Caki2 (cell line): Measurements from ENCODE around the gene ARMC9. TPM values are rescaled to one million over a fixed set of nuclear protein-coding genes. Genes with fewer than 3 reads are reported as not detected.
"Not testable (repeated sequence)": the region's sequence is repeated elsewhere in the genome, so short reads cannot be mapped to it uniquely, and the experiment has no call there.

ENCODE experiments used
- DNase-seq: peaks from one replicate; pipeline ENCODE4 v3.0.0-alpha.2; 2015; ENCODE audit warnings: low read depth
- in situ Hi-C: cut with HindIII; loops from 2 replicates; pipeline ENCODE4 v1.10.0; 2016; ENCODE audit warnings: low sequenced_read_pairs, low pct_unique_long_range_greater_than_20kb, mixed read lengths
- total RNA-seq: library from RNA; depleted of rRNA; stranded (reverse); fragments of >200 nt; shearing (Covaris generic); gene quantifications from 2 replicates; pipeline ENCODE4 v1.2.3, GENCODE V29; 2014; ENCODE audit warnings: low replicate concordance

The ARMC9 gene
- total RNA-seq, 1 experiment from 2014 or later = 39.8 TPM

GRCh38 chr2:231342061-231342711 is 143.8 kb downstream of the ARMC9 start:
- in situ Hi-C loops = no loop called here
- DNase-seq = no peak

- DNase-seq = no peak
- in situ Hi-C loops = no loop called here
Measured at GRCh38 chr2:231343006-231343710, 144.7 kb downstream of the ARMC9 start.

- DNase-seq = no peak
- in situ Hi-C loops = no loop called here
Measured at GRCh38 chr2:231343988-231344387, 145.6 kb downstream of the ARMC9 start.

- in situ Hi-C loops = no loop called here
Measured at GRCh38 chr2:231344851-231345250, 146.4 kb downstream of the ARMC9 start.

GRCh38 chr2:231347081-231347480 is 148.7 kb downstream of the ARMC9 start:
- in situ Hi-C loops = no loop called here
- no peak for DNase-seq

More at GRCh38 chr2:231344851-231345250, 146.4 kb downstream of the ARMC9 start:
- DNase-seq = no peak

DNA sequence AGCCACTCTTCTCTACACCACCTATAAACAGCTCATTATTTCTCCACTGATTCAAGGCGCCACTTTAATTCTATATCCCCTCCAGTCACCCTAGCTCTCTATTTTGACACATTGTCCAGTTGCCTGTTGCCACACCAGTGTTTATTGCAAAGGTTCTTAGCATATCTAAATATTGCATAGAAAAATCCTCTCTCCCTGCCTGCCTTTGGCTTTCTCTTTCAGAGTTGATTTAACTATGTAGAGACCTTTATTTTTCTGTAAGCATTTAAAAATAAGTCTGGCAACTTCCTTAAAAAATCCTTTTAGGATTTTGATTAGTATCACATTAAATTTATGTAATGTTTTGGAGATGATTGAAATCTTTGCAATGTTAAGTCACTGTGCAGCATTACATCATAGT is 149.2 kb downstream of the ARMC9 start:
- in situ Hi-C loops = no loop called here
- DNase-seq = no peak

GRCh38 chr2:231348173-231348572 is 149.7 kb downstream of the ARMC9 start:
- peak; percentile 28 for DNase-seq

GRCh38 chr2:231348704-231349373 is 150.4 kb downstream of the ARMC9 start:
- DNase-seq = no peak
- in situ Hi-C loops = no loop called here

More at GRCh38 chr2:231348173-231348572, 149.7 kb downstream of the ARMC9 start:
- in situ Hi-C loops = no loop called here

DNA sequence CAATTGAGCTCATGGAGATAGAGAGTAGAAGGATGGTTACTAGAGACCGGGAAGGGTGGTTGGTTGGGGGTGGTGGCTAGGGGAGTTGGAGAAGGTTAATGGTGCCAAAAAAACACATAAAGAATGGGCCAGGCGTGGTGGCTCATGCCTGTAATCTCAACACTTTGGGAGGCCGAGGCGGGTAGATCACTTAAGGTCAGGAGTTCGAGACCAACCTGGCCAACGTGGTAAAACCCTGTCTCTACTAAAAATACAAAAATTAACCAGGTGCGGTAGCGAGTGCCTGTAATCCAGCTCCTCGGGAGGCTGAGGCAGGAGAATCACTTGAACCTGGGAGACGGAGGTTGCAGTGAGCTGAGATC is 150.9 kb downstream of the ARMC9 start:
- DNase-seq, in situ Hi-C loops: not testable (repeated sequence)

GRCh38 chr2:231351648-231352047 is 153.2 kb downstream of the ARMC9 start:
- no peak for DNase-seq
- in situ Hi-C loops = no loop called here

- in situ Hi-C loops = no loop called here
- no peak for DNase-seq
Measured at GRCh38 chr2:231353469-231353868, 155.0 kb downstream of the ARMC9 start.

- no peak for DNase-seq
- in situ Hi-C loops = no loop called here
Measured at GRCh38 chr2:231355508-231356465, 157.4 kb downstream of the ARMC9 start.

DNA sequence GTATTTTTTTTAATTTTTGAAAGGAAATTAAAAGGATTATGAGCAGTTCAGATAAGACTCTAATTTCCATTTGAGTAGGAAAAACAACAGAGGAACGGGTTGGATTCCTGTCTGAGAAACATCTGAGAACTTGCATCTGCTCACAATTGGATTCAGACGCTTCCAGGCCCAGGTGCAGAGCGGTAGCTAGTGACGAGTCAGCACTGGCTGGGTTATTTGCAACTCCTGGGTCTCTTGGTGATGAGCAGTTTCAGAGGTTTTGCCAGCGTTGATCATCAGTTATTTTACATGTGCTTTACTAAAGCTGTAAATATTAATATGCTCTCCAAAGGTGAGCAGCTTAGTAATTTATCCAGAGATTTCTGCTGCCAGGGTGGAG is 158.0 kb downstream of the ARMC9 start:
- in situ Hi-C loops = no loop called here
- no peak for DNase-seq

DNA sequence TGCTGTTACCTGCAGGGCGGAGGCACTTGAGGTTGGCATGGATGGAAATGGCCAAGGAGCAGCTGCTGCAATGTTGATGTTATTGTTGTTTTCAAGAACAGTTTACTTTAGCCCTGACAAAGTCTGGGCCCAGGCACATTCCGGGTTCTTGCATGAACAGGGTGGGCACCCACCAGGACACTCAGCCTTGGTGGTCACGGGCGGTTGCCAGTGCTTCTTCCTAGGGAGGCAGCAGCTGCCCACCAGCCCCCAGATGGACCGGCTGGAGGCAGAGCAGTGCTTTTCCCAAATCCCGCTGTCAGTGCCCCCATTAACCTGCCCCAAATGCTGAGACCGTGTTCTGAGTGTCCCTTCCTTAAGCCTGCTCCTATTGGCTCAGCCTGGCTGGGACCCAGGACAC is 158.6 kb downstream of the ARMC9 start:
- in situ Hi-C loops = no loop called here

DNA sequence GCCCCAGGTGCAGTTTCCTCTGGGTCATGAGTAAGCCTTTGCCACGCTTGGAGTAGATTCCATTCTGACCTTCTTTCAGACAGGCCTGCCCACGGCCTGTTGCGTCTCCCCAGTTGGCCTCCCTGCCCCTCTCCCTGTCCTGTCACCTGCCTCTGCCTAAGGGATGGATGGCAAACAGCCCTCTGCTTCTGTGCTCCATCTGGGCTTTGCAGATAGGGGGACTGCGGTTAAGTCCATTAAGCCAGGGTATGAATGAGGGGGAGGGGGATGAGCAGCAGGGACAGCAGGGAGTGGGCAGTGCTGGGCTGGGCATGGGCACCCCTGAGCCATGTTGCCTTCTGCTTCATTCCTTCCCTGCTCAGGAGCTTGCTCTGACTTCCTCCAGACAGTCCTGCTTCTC is 159.5 kb downstream of the ARMC9 start:
- in situ Hi-C loops = no loop called here
- DNase-seq = no peak

More for the DNA sequence above, 158.6 kb downstream of the ARMC9 start:
- DNase-seq = no peak

DNA sequence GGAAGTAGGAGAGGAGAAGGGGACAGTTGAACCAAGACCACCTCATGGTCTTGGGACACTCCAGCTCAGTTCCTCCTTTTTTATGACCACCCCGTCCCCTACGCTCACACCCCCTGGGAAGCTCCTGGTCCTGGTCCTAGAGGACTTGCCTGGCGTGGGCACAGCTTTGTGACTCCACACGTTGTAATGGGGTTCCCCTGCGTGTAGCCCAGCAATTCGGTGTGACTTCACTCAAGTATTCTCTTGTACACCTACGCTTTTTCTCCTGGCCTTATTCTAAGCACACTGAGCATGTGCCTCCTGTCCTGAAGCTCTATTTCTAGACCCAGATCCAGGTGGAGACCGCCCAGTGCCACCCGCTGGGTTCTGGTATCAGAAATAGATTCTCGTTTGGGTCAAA is 161.0 kb downstream of the ARMC9 start:
- in situ Hi-C loops = no loop called here

DNA sequence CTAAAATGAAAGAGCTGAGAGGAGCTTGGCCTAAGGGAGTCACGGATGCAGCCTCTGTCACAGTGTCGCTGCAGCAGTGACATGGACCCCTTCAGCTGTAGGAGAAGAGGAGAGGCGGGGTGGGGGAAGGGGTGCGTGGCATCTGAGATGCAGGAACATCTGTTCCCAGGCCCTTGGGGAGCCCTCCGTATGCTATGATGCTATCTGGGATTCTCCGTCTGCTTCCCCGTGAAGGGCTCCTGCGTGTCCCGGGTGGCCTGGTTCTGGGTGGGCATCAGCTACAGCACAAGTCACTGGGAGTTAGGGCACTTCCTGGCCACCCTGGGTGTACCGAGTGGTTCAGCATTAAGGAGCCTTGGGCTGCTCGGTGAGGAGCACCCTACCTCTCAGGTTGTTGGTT is 161.5 kb downstream of the ARMC9 start:
- in situ Hi-C loops = no loop called here
- no peak for DNase-seq

More for the DNA sequence above, 161.0 kb downstream of the ARMC9 start:
- DNase-seq = no peak

GRCh38 chr2:231360401-231360800 is 162.0 kb downstream of the ARMC9 start:
- DNase-seq = no peak
- in situ Hi-C loops = no loop called here
